ENCODE measurements around the gene TMEM184A.

- no peak for TF ChIP-seq CREB1 (IDR thresholded peaks at IDR 0.05; ENCODE audit: low read depth)
- TF ChIP-seq EP300 (IDR thresholded peaks at IDR 0.05; ENCODE audit: borderline replicate concordance): no peak
- no peak for TF ChIP-seq EGR1 (IDR thresholded peaks at IDR 0.05)
- no peak for TF ChIP-seq MAX (IDR thresholded peaks at IDR 0.05)
- no peak; the same call in 1 of the 2 replicates for TF ChIP-seq ZBTB7A (IDR thresholded peaks at IDR 0.05; ENCODE audit: low read depth)
- no peak for TF ChIP-seq CEBPB (IDR thresholded peaks at IDR 0.05)
- TF ChIP-seq, protein P1, sequence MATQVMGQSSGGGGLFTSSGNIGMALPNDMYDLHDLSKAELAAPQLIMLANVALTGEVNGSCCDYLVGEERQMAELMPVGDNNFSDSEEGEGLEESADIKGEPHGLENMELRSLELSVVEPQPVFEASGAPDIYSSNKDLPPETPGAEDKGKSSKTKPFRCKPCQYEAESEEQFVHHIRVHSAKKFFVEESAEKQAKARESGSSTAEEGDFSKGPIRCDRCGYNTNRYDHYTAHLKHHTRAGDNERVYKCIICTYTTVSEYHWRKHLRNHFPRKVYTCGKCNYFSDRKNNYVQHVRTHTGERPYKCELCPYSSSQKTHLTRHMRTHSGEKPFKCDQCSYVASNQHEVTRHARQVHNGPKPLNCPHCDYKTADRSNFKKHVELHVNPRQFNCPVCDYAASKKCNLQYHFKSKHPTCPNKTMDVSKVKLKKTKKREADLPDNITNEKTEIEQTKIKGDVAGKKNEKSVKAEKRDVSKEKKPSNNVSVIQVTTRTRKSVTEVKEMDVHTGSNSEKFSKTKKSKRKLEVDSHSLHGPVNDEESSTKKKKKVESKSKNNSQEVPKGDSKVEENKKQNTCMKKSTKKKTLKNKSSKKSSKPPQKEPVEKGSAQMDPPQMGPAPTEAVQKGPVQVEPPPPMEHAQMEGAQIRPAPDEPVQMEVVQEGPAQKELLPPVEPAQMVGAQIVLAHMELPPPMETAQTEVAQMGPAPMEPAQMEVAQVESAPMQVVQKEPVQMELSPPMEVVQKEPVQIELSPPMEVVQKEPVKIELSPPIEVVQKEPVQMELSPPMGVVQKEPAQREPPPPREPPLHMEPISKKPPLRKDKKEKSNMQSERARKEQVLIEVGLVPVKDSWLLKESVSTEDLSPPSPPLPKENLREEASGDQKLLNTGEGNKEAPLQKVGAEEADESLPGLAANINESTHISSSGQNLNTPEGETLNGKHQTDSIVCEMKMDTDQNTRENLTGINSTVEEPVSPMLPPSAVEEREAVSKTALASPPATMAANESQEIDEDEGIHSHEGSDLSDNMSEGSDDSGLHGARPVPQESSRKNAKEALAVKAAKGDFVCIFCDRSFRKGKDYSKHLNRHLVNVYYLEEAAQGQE (IDR thresholded peaks at IDR 0.05; ENCODE audit: low read depth): no peak
- TF ChIP-seq USF1 (IDR thresholded peaks at IDR 0.05): no peak
- no peak for TF ChIP-seq TEAD4 (IDR thresholded peaks at IDR 0.05)
- TF ChIP-seq FOXM1 (IDR thresholded peaks at IDR 0.05; ENCODE audit: borderline replicate concordance, low read depth): no peak
- no peak for TF ChIP-seq RAD21 (IDR thresholded peaks at IDR 0.05; ENCODE audit: low read depth)
- TF ChIP-seq NFIC (IDR thresholded peaks at IDR 0.05): no peak
- TF ChIP-seq TCF12 (IDR thresholded peaks at IDR 0.05; ENCODE audit: low read depth): no peak
These were observed 10.7 kb upstream of the TMEM184A start for GRCh38 chr7:1566687-1567048.

Data from Ishikawa (cell line).